Body of pancreas (tissue), 4 donors: ENCODE measurements around the gene CARD14.

ENCODE experiments used
- POLR2A ChIP-seq, 3 donors: fragments of 450-650 bp; IDR thresholded peaks; one replicate each; pipeline ENCODE4 v1.6.1; 2016; ENCODE audit warnings: antibody characterized with exemption in 3 of 3, mild to moderate bottlenecking in 2 of 3
- TF ChIP-seq, protein P1 (sequence below), 7 experiments: fragments of 450-650 bp in 4 of 7; fragments of 200-600 bp in 3 of 7; sonication (generic) in 3 of 7; IDR thresholded peaks; one replicate each; pipeline ENCODE4 v1.5.1; 2016 to 2019; ENCODE audit warnings: antibody characterized with exemption in 7 of 7

DNA sequence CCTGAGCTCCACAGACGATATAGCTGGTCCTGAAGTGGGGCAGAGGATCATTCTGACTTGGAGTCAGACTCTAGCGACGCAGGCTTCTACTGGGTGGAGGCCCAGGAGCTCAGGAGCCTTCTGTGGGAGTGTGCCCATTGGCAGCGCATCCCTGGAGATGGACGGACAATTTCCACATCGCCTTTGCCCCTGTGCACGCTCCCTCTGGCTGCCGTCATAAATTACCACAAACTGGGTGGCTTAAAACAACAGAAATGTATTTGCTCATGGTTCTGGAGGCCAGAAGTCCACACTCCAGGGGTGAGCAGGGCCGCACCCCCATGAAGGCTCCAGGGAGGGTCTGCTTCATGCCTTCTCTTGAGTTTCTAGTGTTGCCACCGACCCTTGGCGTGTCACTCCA, 6.9 kb downstream of the CARD14 start:
- TF ChIP-seq, protein P1, sequence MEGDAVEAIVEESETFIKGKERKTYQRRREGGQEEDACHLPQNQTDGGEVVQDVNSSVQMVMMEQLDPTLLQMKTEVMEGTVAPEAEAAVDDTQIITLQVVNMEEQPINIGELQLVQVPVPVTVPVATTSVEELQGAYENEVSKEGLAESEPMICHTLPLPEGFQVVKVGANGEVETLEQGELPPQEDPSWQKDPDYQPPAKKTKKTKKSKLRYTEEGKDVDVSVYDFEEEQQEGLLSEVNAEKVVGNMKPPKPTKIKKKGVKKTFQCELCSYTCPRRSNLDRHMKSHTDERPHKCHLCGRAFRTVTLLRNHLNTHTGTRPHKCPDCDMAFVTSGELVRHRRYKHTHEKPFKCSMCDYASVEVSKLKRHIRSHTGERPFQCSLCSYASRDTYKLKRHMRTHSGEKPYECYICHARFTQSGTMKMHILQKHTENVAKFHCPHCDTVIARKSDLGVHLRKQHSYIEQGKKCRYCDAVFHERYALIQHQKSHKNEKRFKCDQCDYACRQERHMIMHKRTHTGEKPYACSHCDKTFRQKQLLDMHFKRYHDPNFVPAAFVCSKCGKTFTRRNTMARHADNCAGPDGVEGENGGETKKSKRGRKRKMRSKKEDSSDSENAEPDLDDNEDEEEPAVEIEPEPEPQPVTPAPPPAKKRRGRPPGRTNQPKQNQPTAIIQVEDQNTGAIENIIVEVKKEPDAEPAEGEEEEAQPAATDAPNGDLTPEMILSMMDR (IDR thresholded peaks at IDR 0.05) = no peak
- TF ChIP-seq POLR2A (IDR thresholded peaks at IDR 0.05) = no peak
